SU-DHL-6 (cell line): Measurements from ENCODE around the gene MED12L.

Experiments used
- H2AFZ ChIP-seq: fragments of 200-600 bp; sonication (generic); 2 replicates; pipeline ENCODE4 v1.6.1; 2014; ENCODE audit warnings: low read depth, mild to moderate bottlenecking, moderate library complexity, mixed read lengths, antibody characterized with exemption, low read length; ENCODE audit not compliant: severe bottlenecking
- H3F3A ChIP-seq: fragments of 200-600 bp; shearing (Covaris generic); 2 replicates; pipeline ENCODE4 v1.6.0; 2016; ENCODE audit warnings: antibody characterized with exemption, mild to moderate bottlenecking; ENCODE audit not compliant: insufficient read depth
- H3K27ac ChIP-seq: fragments of 200-600 bp; sonication (generic); 2 replicates; pipeline ENCODE4 v1.5.1; 2016; ENCODE audit warnings: low read depth, mild to moderate bottlenecking, low read length, moderate library complexity, mixed read lengths
- H3K27me3 ChIP-seq: fragments of 200-600 bp; sonication (generic), shearing (Covaris generic); 2 replicates; pipeline ENCODE4 v1.6.0; 2014; ENCODE audit warnings: mild to moderate bottlenecking, low read length
- H3K36me3 ChIP-seq: fragments of 200-600 bp; sonication (generic); 2 replicates; pipeline ENCODE4 v1.6.1; 2014; ENCODE audit warnings: mild to moderate bottlenecking, low read length, mixed read lengths
- H3K4me2 ChIP-seq: fragments of 300-600, 200-600 bp; shearing (Covaris generic), sonication (generic); 2 replicates; pipeline ENCODE4 v1.6.0; 2014; ENCODE audit warnings: low read length, low read depth, mild to moderate bottlenecking; ENCODE audit not compliant: poor library complexity, severe bottlenecking
- H3K4me3 ChIP-seq: fragments of 200-600 bp; sonication (generic); 2 replicates; pipeline ENCODE4 v1.5.1; 2014; ENCODE audit warnings: antibody characterized with exemption, low read length, mild to moderate bottlenecking, mixed read lengths; ENCODE audit not compliant: insufficient read depth, poor library complexity, severe bottlenecking
- H3K79me2 ChIP-seq: fragments of 200-600 bp; sonication (generic); 2 replicates; pipeline ENCODE4 v1.6.1; 2014; ENCODE audit warnings: mild to moderate bottlenecking, low read length, moderate library complexity; ENCODE audit not compliant: insufficient read depth
- H3K9ac ChIP-seq: fragments of 200-600 bp; sonication (generic); 2 replicates; pipeline ENCODE4 v1.7.0; 2014; ENCODE audit warnings: mild to moderate bottlenecking, low read length
- H3K9me2 ChIP-seq: fragments of 200-600 bp; sonication (generic); replicated peaks from 2 replicates; pipeline ENCODE4 v1.6.1; 2014; ENCODE audit warnings: low read length; ENCODE audit not compliant: insufficient read depth
- H3K9me3 ChIP-seq: fragments of 200-600 bp; sonication (generic); 2 replicates; pipeline ENCODE4 v1.6.1; 2014; ENCODE audit warnings: low read length, mixed read lengths; ENCODE audit not compliant: insufficient read depth
- H4K20me1 ChIP-seq: fragments of 200-600 bp; sonication (generic); 2 replicates; pipeline ENCODE4 v1.6.1; 2014; ENCODE audit warnings: low read depth, mild to moderate bottlenecking, antibody characterized with exemption, low read length, moderate library complexity, mixed read lengths
- EZH2phosphoT487 ChIP-seq: fragments of 200-600 bp; sonication (generic), shearing (Covaris generic); conservative IDR thresholded peaks from 2 replicates; pipeline ENCODE4 v1.6.1; 2018; ENCODE audit warnings: mild to moderate bottlenecking, antibody characterized with exemption, low read length, moderate library complexity, mixed read lengths
- TF ChIP-seq, protein P1 (sequence below): fragments of 200-600 bp; sonication (generic); IDR thresholded peaks from one replicate; pipeline ENCODE4 v1.5.1; 2017; ENCODE audit warnings: antibody characterized with exemption, mild to moderate bottlenecking, low read length, moderate library complexity; ENCODE audit not compliant: insufficient read depth, poor library complexity, severe bottlenecking

MED12L gene

DNA sequence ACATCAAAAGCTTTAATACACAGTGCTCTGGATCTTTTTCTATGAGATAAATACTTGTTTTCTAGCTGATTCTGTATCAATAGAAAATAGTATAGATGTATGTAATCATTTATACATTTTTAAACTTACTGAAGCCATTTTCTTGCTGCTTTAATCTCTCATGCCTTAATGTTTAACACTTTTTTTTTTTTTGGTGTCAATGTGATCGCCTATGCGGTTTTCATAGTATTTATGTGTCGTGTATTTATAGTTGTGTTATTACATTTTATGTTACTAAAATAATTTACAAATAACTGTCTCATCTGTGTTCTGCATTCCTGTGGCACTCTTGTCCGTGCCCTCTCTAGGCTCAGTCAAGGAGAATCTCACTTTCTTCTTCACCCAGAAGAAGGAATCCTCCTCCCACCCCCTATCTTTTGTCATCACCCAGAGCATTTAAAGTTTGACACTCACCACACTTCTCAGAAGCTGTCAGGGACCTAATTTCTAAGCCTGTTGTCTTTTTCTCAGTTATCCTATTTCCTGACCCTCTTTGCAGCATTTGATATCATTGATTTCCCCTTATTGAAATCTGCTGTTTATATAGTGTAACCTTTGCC, 138.9 kb downstream of the MED12L start:
- H3K4me2 ChIP-seq, result no peak overlapping the region
- H4K20me1 ChIP-seq, result no peaks in the 10 kb centered on the region
- H3K9me3 ChIP-seq, result no peaks in the 10 kb centered on the region
- H3K36me3 ChIP-seq, result no peaks in the 10 kb centered on the region
- no peak overlapping the region for H3K9ac ChIP-seq
- H3K4me3 ChIP-seq, result no peak overlapping the region
- no peaks in the 10 kb centered on the region for H3F3A ChIP-seq
- TF ChIP-seq, protein P1, sequence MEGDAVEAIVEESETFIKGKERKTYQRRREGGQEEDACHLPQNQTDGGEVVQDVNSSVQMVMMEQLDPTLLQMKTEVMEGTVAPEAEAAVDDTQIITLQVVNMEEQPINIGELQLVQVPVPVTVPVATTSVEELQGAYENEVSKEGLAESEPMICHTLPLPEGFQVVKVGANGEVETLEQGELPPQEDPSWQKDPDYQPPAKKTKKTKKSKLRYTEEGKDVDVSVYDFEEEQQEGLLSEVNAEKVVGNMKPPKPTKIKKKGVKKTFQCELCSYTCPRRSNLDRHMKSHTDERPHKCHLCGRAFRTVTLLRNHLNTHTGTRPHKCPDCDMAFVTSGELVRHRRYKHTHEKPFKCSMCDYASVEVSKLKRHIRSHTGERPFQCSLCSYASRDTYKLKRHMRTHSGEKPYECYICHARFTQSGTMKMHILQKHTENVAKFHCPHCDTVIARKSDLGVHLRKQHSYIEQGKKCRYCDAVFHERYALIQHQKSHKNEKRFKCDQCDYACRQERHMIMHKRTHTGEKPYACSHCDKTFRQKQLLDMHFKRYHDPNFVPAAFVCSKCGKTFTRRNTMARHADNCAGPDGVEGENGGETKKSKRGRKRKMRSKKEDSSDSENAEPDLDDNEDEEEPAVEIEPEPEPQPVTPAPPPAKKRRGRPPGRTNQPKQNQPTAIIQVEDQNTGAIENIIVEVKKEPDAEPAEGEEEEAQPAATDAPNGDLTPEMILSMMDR, result no peak
- TF ChIP-seq EZH2phosphoT487, result no peak
- no peaks in the 10 kb centered on the region for H3K27me3 ChIP-seq
- H3K79me2 ChIP-seq, result no peaks in the 10 kb centered on the region
- no peaks in the 10 kb centered on the region for H3K9me2 ChIP-seq
- no peak overlapping the region for H3K27ac ChIP-seq
- H2AFZ ChIP-seq, result no peak overlapping the region

DNA sequence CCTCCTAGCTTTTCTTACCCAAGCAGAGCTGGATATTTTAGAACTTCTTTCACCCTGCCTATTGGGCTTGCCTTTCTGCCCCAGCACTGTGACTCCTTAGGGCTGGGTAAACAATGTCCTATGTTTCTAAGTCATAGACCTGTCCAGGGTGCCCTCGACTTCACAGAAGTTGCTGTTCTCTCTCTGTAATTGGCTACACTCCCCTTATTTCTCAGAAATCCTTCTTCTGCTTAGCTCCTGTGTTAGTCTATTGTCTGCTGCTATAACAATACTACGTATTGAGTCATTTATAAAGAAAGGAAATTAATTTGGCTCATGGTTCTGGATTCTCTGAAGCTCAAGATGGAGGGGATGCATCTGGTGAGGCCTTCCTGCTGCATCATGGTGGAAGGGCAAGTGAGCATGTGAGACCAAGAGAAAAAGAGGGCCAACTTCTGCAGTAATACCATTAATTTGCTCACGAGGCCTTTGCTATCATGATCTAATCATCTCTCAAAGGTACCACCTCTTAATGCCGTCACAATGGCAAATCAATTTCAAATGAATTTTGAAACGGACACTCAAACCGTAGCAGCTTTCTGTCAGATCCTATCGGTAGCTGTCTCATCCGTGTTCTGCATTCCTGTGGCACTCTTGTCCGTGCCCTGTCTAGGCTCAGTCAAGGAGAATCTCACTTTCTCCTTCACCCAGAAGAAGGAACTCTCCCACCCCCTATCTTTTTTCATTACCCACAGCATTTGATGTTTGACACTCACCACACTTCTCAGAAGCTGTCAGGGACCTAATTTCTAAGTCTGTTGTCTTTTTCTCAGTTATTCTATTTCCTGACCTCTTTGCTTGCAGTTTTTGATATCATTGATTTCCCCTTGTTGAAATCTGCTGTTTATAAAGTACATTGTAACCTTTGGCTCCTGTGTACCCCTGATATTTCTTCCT, 139.8 kb downstream of the MED12L start:
- Histone ChIP-seq H3K4me3 (no peak overlapping the region), H4K20me1 (no peaks in the 10 kb centered on the region), H3K27ac (no peak overlapping the region), H3K4me2 (no peak overlapping the region), H3K36me3 (no peaks in the 10 kb centered on the region), H3F3A (no peaks in the 10 kb centered on the region), H3K9ac (no peak overlapping the region), H3K9me3 (no peaks in the 10 kb centered on the region), H2AFZ (no peak overlapping the region), H3K27me3 (no peaks in the 10 kb centered on the region), H3K79me2 (no peaks in the 10 kb centered on the region), H3K9me2 (no peaks in the 10 kb centered on the region)
- TF ChIP-seq, protein P1, result no peak
- no peak for TF ChIP-seq EZH2phosphoT487

DNA sequence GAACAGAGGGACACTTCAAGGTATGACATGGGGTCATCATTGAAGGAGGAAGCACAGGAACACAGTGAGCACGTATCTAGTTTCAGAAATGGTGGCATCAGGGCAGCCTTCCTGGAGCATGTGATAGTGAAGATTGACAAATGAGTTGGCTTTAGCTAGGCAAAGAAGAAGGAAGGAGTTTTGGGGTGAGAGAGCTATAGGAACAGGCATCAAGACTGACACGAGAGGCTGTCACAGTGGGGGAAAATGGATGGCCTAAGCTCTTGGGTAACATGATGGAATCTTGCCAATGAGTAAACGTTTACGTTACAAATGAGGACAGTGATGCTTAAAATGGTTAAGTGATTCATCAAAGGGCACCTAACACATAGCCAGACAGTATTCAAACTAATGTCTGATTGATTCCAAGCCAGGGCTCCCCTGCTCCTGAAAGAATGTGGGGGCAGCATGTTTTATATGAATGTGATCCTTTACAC, 140.7 kb downstream of the MED12L start:
- Histone ChIP-seq H4K20me1 (no peaks in the 10 kb centered on the region), H3K27ac (no peak overlapping the region), H3K9ac (no peak overlapping the region), H3K4me3 (no peak overlapping the region), H3K27me3 (no peaks in the 10 kb centered on the region), H3F3A (no peaks in the 10 kb centered on the region), H3K36me3 (no peaks in the 10 kb centered on the region), H3K9me3 (no peaks in the 10 kb centered on the region), H3K4me2 (no peak overlapping the region), H3K9me2 (no peaks in the 10 kb centered on the region), H3K79me2 (no peaks in the 10 kb centered on the region), H2AFZ (no peak overlapping the region)
- TF ChIP-seq, protein P1, result no peak
